ENCODE data around the gene CFLAR.
"Not testable (repeated sequence)": the region's sequence is repeated elsewhere in the genome, so short reads cannot be mapped to it uniquely, and the experiment has no call there.

Gene CFLAR

GRCh38 chr2:201149064-201149820, 33.3 kb downstream of the CFLAR start:
- DNase-seq (ENCODE audit: low read depth in 2 of 2): no peak

- DNase-seq (ENCODE audit: low read depth in 2 of 2): not testable (repeated sequence)
These were observed 33.8 kb downstream of the CFLAR start for GRCh38 chr2:201149821-201150165.

- DNase-seq (ENCODE audit: low read depth in 2 of 2): no peak
These were observed 34.6 kb downstream of the CFLAR start for GRCh38 chr2:201150454-201151020.

GRCh38 chr2:201151127-201151981, 35.4 kb downstream of the CFLAR start:
- DNase-seq (ENCODE audit: low read depth in 2 of 2): no peak

GRCh38 chr2:201152517-201152916, 36.6 kb downstream of the CFLAR start:
- no peak for DNase-seq (ENCODE audit: low read depth in 2 of 2)

- DNase-seq (ENCODE audit: low read depth in 2 of 2): no peak
These were observed 37.2 kb downstream of the CFLAR start for GRCh38 chr2:201152999-201153815.

GRCh38 chr2:201154615-201155399, 38.8 kb downstream of the CFLAR start:
- DNase-seq (ENCODE audit: low read depth in 2 of 2): no peak

- DNase-seq (ENCODE audit: low read depth in 2 of 2): no peak
These were observed 40.1 kb downstream of the CFLAR start for GRCh38 chr2:201156036-201156435.

GRCh38 chr2:201156640-201157039, 40.7 kb downstream of the CFLAR start:
- DNase-seq (ENCODE audit: low read depth in 2 of 2): no peak

- DNase-seq (ENCODE audit: low read depth in 2 of 2): no peak
These were observed 41.7 kb downstream of the CFLAR start for GRCh38 chr2:201157694-201158093.

GRCh38 chr2:201158111-201158929, 42.4 kb downstream of the CFLAR start:
- DNase-seq (ENCODE audit: low read depth in 2 of 2): no peak

GRCh38 chr2:201164166-201164565, 48.2 kb downstream of the CFLAR start:
- no peak for DNase-seq (ENCODE audit: low read depth in 2 of 2)

GRCh38 chr2:201167546-201167945, 51.6 kb downstream of the CFLAR start:
- DNase-seq (ENCODE audit: low read depth in 2 of 2): no peak

- not testable (repeated sequence) for DNase-seq (ENCODE audit: low read depth in 2 of 2)
These were observed 52.5 kb downstream of the CFLAR start for GRCh38 chr2:201168496-201168895.

GRCh38 chr2:201171259-201171814, 55.4 kb downstream of the CFLAR start:
- no peak for DNase-seq (ENCODE audit: low read depth in 2 of 2)

GRCh38 chr2:201172279-201172678, 56.3 kb downstream of the CFLAR start:
- DNase-seq (ENCODE audit: low read depth in 2 of 2): no peak

GRCh38 chr2:201174687-201175086, 58.7 kb downstream of the CFLAR start:
- no peak for DNase-seq (ENCODE audit: low read depth in 2 of 2)

GRCh38 chr2:201176081-201176481, 60.1 kb downstream of the CFLAR start:
- no peak for DNase-seq (ENCODE audit: low read depth in 2 of 2)

- no peak for DNase-seq (ENCODE audit: low read depth in 2 of 2)
These were observed 64.0 kb downstream of the CFLAR start for GRCh38 chr2:201180010-201180409.

Measured in stimulated activated CD4-positive, alpha-beta T cell treated with anti-CD3 and anti-CD28 coated beads, Interleukin-12 subunit alpha, Interleukin-12 subunit beta, amount 100 ng/mL, for 24 hours (primary cell).